Activated CD8-positive, alpha-beta memory T cell treated with anti-CD3 and anti-CD28 coated beads, Interleukin-2, amount 10 ng/mL, durations not matched to agents 7 days and 5 days (primary cell): ENCODE data around the gene CHID1. TPM values are rescaled to one million over a fixed set of nuclear protein-coding genes. Genes with fewer than 3 reads are reported as not detected.

ENCODE experiments used
- ATAC-seq: fragments of 150-1000 bp; cut with Tn5 transposase; one replicate; pipeline ENCODE4 v1.10.0; 2021; ENCODE audit warnings: moderate library complexity
- CTCF ChIA-PET: fragments of 350-600 bp; sonication (Branson Sonifier 250); formaldehyde crosslinking; loops from one replicate; lab custom pipeline; 2021; ENCODE audit warnings: antibody characterized with exemption; lab: Charles Lee
- DNase-seq: peaks from one replicate; pipeline ENCODE4 v3.0.0-alpha.2; 2020
- H3K27ac Mint-ChIP-seq: one replicate; pipeline ENCODE4 v1.8.0; 2021; ENCODE audit warnings: mild to moderate bottlenecking, mixed read lengths
- H3K27me3 Mint-ChIP-seq: one replicate; pipeline ENCODE4 v1.8.0; 2021; ENCODE audit warnings: mixed read lengths
- H3K36me3 Mint-ChIP-seq: one replicate; pipeline ENCODE4 v1.8.0; 2021; ENCODE audit warnings: mild to moderate bottlenecking, mixed read lengths
- H3K4me1 Mint-ChIP-seq: one replicate; pipeline ENCODE4 v1.8.0; 2021; ENCODE audit warnings: mixed read lengths
- H3K4me3 Mint-ChIP-seq: one replicate; pipeline ENCODE4 v1.8.0; 2021; ENCODE audit warnings: mild to moderate bottlenecking, moderate library complexity, mixed read lengths
- H3K9me3 Mint-ChIP-seq: one replicate; pipeline ENCODE4 v1.8.0; 2022; ENCODE audit warnings: low read depth, mixed read lengths
- total RNA-seq, 2 experiments: library from RNA; stranded (reverse); gene quantifications; one replicate each; pipeline ENCODE4 v1.2.3, GENCODE V29; 2021

Gene CHID1
- total RNA-seq, 2 experiments from 2014 or later: 46.8 to 59.4 TPM

- Mint-ChIP-seq H3K4me3 (no peak overlapping the region), H3K9me3 (no peaks in the 10 kb centered on the region), H3K36me3 (no peaks in the 10 kb centered on the region), H3K27me3 (peaks cover 22% of the 10 kb centered on the region), H3K27ac (no peak overlapping the region), H3K4me1 (peaks cover 29% of the 10 kb centered on the region)
- DNase-seq (no peak), ATAC-seq (no peak)
- CTCF ChIA-PET: interaction anchor here (1.2 to 2.3 kb wide), 2 partner anchors 14 to 226 kb away, joined by 3 to 9 read pairs; no protein-coding TSS in a partner anchor
These were observed 85.7 kb downstream of the CHID1 start for GRCh38 chr11:824942-825341.

GRCh38 chr11:824292-824880 lies 86.2 kb downstream of the CHID1 start:
- H3K4me3 Mint-ChIP-seq: no peak overlapping the region
- ATAC-seq (no peak), DNase-seq (no peak)
- H3K27me3 Mint-ChIP-seq: peaks cover 16% of the 10 kb centered on the region
- no peaks in the 10 kb centered on the region for H3K9me3 Mint-ChIP-seq
- no peak overlapping the region for H3K27ac Mint-ChIP-seq
- H3K36me3 Mint-ChIP-seq: no peaks in the 10 kb centered on the region
- H3K4me1 Mint-ChIP-seq: peaks cover 29% of the 10 kb centered on the region
- CTCF ChIA-PET: interaction anchor here (2.3 kb wide), 1 partner anchor 13 kb away, joined by 9 read pairs; no protein-coding TSS in a partner anchor

- Mint-ChIP-seq H3K27ac (no peak overlapping the region), H3K27me3 (peaks cover 9% of the 10 kb centered on the region)
- CTCF ChIA-PET: no interaction called here
These were observed 86.9 kb downstream of the CHID1 start for GRCh38 chr11:823441-824291.

GRCh38 chr11:821512-822371 lies 88.9 kb downstream of the CHID1 start:
- Mint-ChIP-seq H3K9me3 (no peaks in the 10 kb centered on the region), H3K4me1 (peaks cover 17% of the 10 kb centered on the region), H3K27me3 (no peaks in the 10 kb centered on the region), H3K4me3 (no peak overlapping the region), H3K27ac (no peak overlapping the region), H3K36me3 (no peaks in the 10 kb centered on the region)
- CTCF ChIA-PET: interaction anchor here (0.9 kb wide), 1 partner anchor 13 kb away, joined by 3 read pairs; no protein-coding TSS in a partner anchor
- no peak for DNase-seq
- no peak for ATAC-seq

More at GRCh38 chr11:823441-824291, 86.9 kb downstream of the CHID1 start:
- H3K4me1 Mint-ChIP-seq: peaks cover 24% of the 10 kb centered on the region
- no peak overlapping the region for H3K4me3 Mint-ChIP-seq
- ATAC-seq (no peak), DNase-seq (no peak)
- H3K9me3 Mint-ChIP-seq: no peaks in the 10 kb centered on the region
- H3K36me3 Mint-ChIP-seq: no peaks in the 10 kb centered on the region

GRCh38 chr11:820655-821511 lies 89.7 kb downstream of the CHID1 start:
- Mint-ChIP-seq H3K9me3 (no peaks in the 10 kb centered on the region), H3K4me1 (peaks cover 12% of the 10 kb centered on the region), H3K4me3 (peak overlapping the region; percentile 73), H3K27me3 (no peaks in the 10 kb centered on the region), H3K36me3 (no peaks in the 10 kb centered on the region), H3K27ac (peak overlapping the region; percentile 65)
- CTCF ChIA-PET: interaction anchor here (0.7 to 1.8 kb wide), 3 partner anchors 9 to 18 kb away, joined by 3 to 12 read pairs (median 5); partner anchors contain the start of gene RPLP2
- DNase-seq (no peak), ATAC-seq (no peak)

- no peaks in the 10 kb centered on the region for H3K9me3 Mint-ChIP-seq
- ATAC-seq (peak; percentile 77), DNase-seq (peak; percentile 97)
- H3K36me3 Mint-ChIP-seq: no peaks in the 10 kb centered on the region
- H3K27me3 Mint-ChIP-seq: no peaks in the 10 kb centered on the region
- peak overlapping the region; percentile 73 for H3K4me3 Mint-ChIP-seq
- H3K27ac Mint-ChIP-seq: peak overlapping the region; percentile 78
- CTCF ChIA-PET: interaction anchor here (0.7 to 2.8 kb wide), 7 partner anchors 10 to 231 kb away, joined by 3 to 12 read pairs (median 3); partner anchors contain the start of genes POLR2L, RPLP2 and TSPAN4
- peaks cover 12% of the 10 kb centered on the region for H3K4me1 Mint-ChIP-seq
These were observed 90.5 kb downstream of the CHID1 start for GRCh38 chr11:819943-820649.

GRCh38 chr11:819129-819931 lies 91.3 kb downstream of the CHID1 start:
- ATAC-seq (peak; percentile 81), DNase-seq (peak; percentile 94)
- no peaks in the 10 kb centered on the region for H3K36me3 Mint-ChIP-seq
- H3K4me3 Mint-ChIP-seq: peak overlapping the region; percentile 73
- H3K27ac Mint-ChIP-seq: peak overlapping the region; percentile 78
- CTCF ChIA-PET: interaction anchor here (0.8 to 2.8 kb wide), 7 partner anchors 9 to 232 kb away, joined by 3 to 12 read pairs (median 5); partner anchors contain the start of genes CRACR2B, POLR2L, RPLP2 and TSPAN4
- H3K27me3 Mint-ChIP-seq: no peaks in the 10 kb centered on the region
- H3K9me3 Mint-ChIP-seq: no peaks in the 10 kb centered on the region
- peaks cover 12% of the 10 kb centered on the region for H3K4me1 Mint-ChIP-seq

GRCh38 chr11:818396-819128 lies 92.0 kb downstream of the CHID1 start, which contains the start of gene PNPLA2:
Gene PNPLA2, plus strand, starts transcription at chr11:818914. Its CDS starts 805 bp downstream, at chr11:819719.
- Mint-ChIP-seq H3K36me3 (peaks cover 3% of the 10 kb centered on the region), H3K4me3 (peak within 1 kb of the TSS; percentile 73), H3K4me1 (peaks cover 12% of the 10 kb centered on the region), H3K27me3 (no peaks in the 10 kb centered on the region), H3K27ac (peak within 1 kb of the TSS; percentile 78), H3K9me3 (no peaks in the 10 kb centered on the region)
- DNase-seq (peak; percentile 56), ATAC-seq (no peak)
- CTCF ChIA-PET: interaction anchor here (1.2 to 2.8 kb wide), 7 partner anchors 10 to 233 kb away, joined by 3 to 12 read pairs (median 5); partner anchors contain the start of genes CRACR2B, POLR2L, RPLP2 and TSPAN4
